WTC11 (cell line): Measurements from ENCODE around the gene TNP2. TPM values are rescaled to one million over a fixed set of nuclear protein-coding genes. Genes with fewer than 3 reads are reported as not detected.

ENCODE experiments used
- ATAC-seq: fragments of 200-7000 bp; cut with Tn5 transposase; 2 replicates; pipeline ENCODE4 v1.10.0; 2021; ENCODE audit warnings: mild to moderate bottlenecking, moderate library complexity
- CTCF ChIA-PET: fragments of 300-600 bp; sonication (Branson Sonifier 250); formaldehyde crosslinking; loops from one replicate; lab custom pipeline; 2021; ENCODE audit warnings: antibody characterized with exemption; lab: Charles Lee
- POLR2A ChIA-PET: fragments of 350-600 bp; sonication (Branson Sonifier 250); formaldehyde crosslinking; loops from one replicate; lab custom pipeline; 2021; ENCODE audit warnings: antibody characterized with exemption; lab: Charles Lee
- DNase-seq: peaks from one replicate; pipeline ENCODE4 v3.0.0; 2021; ENCODE audit warnings: low spot score
- H3K27ac Mint-ChIP-seq: 2 replicates; pipeline ENCODE4 v1.8.0; 2021; ENCODE audit warnings: mixed read lengths
- H3K27me3 Mint-ChIP-seq: 2 replicates; pipeline ENCODE4 v1.8.0; 2021; ENCODE audit warnings: low read depth, mild to moderate bottlenecking, moderate library complexity, mixed read lengths
- H3K36me3 Mint-ChIP-seq: 2 replicates; pipeline ENCODE4 v1.8.0; 2021; ENCODE audit warnings: mixed read lengths
- H3K4me1 Mint-ChIP-seq: 2 replicates; pipeline ENCODE4 v1.8.0; 2022; ENCODE audit warnings: mixed read lengths
- H3K4me3 Mint-ChIP-seq: 2 replicates; pipeline ENCODE4 v1.8.0; 2021; ENCODE audit warnings: mild to moderate bottlenecking, moderate library complexity, mixed read lengths
- H3K9me3 Mint-ChIP-seq: 2 replicates; pipeline ENCODE4 v1.8.0; 2021; ENCODE audit warnings: mixed read lengths
- FOXK1 ChIP-seq: sonication (generic); formaldehyde crosslinking; IDR thresholded peaks from 2 replicates; pipeline ENCODE4 v1.8.0; 2022; ENCODE audit warnings: mild to moderate bottlenecking, moderate library complexity, missing genetic modification reagents
- FOXP1 ChIP-seq: sonication (generic); formaldehyde crosslinking; IDR thresholded peaks from 2 replicates; pipeline ENCODE4 v1.8.0; 2022; ENCODE audit warnings: missing genetic modification reagents, mild to moderate bottlenecking, moderate library complexity, borderline replicate concordance
- GRHL2 ChIP-seq: fragments of 250-450 bp; sonication (Bioruptor Pico); IDR thresholded peaks from 2 replicates; pipeline ENCODE4 v1.8.0; 2022; ENCODE audit warnings: mild to moderate bottlenecking, moderate library complexity; ENCODE audit not compliant: insufficient replicate concordance, severe bottlenecking
- NFYB ChIP-seq: sonication (generic); formaldehyde crosslinking; conservative IDR thresholded peaks from 2 replicates; pipeline ENCODE4 v1.8.0; 2022; ENCODE audit warnings: low read depth, missing genetic modification reagents
- OVOL2 ChIP-seq: fragments of 250-450 bp; sonication (Bioruptor Pico); IDR thresholded peaks from 2 replicates; pipeline ENCODE4 v1.9.0; 2021; ENCODE audit warnings: mild to moderate bottlenecking, borderline replicate concordance
- RELA ChIP-seq: sonication (generic); formaldehyde crosslinking; IDR thresholded peaks from 2 replicates; pipeline ENCODE4 v1.8.1; 2022; ENCODE audit warnings: missing genetic modification reagents, mild to moderate bottlenecking, borderline replicate concordance
- RORB ChIP-seq: fragments of 250-450 bp; sonication (Bioruptor Pico); IDR thresholded peaks from 2 replicates; pipeline ENCODE4 v1.9.0; 2021; ENCODE audit warnings: mild to moderate bottlenecking
- SMAD3 ChIP-seq: sonication (generic); formaldehyde crosslinking; IDR thresholded peaks from 2 replicates; pipeline ENCODE4 v1.8.0; 2022; ENCODE audit warnings: missing genetic modification reagents, mild to moderate bottlenecking, borderline replicate concordance
- TEAD1 ChIP-seq: sonication (generic); formaldehyde crosslinking; IDR thresholded peaks from 2 replicates; pipeline ENCODE4 v1.8.0; 2022; ENCODE audit warnings: mild to moderate bottlenecking, missing genetic modification reagents
- TP53 ChIP-seq: sonication (generic); formaldehyde crosslinking; IDR thresholded peaks from 2 replicates; pipeline ENCODE4 v1.8.1; 2023; ENCODE audit warnings: mild to moderate bottlenecking, missing genetic modification reagents
- ZBTB21 ChIP-seq: sonication (generic); formaldehyde crosslinking; IDR thresholded peaks from 2 replicates; pipeline ENCODE4 v1.8.1; 2023; ENCODE audit warnings: mild to moderate bottlenecking, missing genetic modification reagents, borderline replicate concordance
- ZNF121 ChIP-seq: sonication (generic); formaldehyde crosslinking; IDR thresholded peaks from 2 replicates; pipeline ENCODE4 v1.8.0; 2023; ENCODE audit warnings: missing genetic modification reagents
- ZNF263 ChIP-seq: sonication (generic); formaldehyde crosslinking; IDR thresholded peaks from 2 replicates; pipeline ENCODE4 v1.8.1; 2022; ENCODE audit warnings: low read depth, mild to moderate bottlenecking, moderate library complexity, missing genetic modification reagents
- ZNF396 ChIP-seq: fragments of 250-450 bp; sonication (Bioruptor Pico); IDR thresholded peaks from 2 replicates; pipeline ENCODE4 v1.8.0; 2021; ENCODE audit warnings: mild to moderate bottlenecking, moderate library complexity, borderline replicate concordance
- total RNA-seq: library from RNA; stranded (reverse); gene quantifications from 3 replicates; pipeline ENCODE4 v1.2.3, GENCODE V29; 2021
- TF ChIP-seq, protein P1 (sequence below): sonication (generic); formaldehyde crosslinking; IDR thresholded peaks from 2 replicates; pipeline ENCODE4 v1.8.1; 2023; ENCODE audit warnings: mild to moderate bottlenecking, missing genetic modification reagents
- TF ChIP-seq, protein P2 (sequence below): sonication (generic); formaldehyde crosslinking; IDR thresholded peaks from 2 replicates; pipeline ENCODE4 v1.8.0; 2022; ENCODE audit warnings: mild to moderate bottlenecking, missing genetic modification reagents
- TF ChIP-seq, protein P3 (sequence below): fragments of 250-450 bp; sonication (Bioruptor Pico); IDR thresholded peaks from 2 replicates; pipeline ENCODE4 v1.8.0; 2021; ENCODE audit warnings: mild to moderate bottlenecking
- TF ChIP-seq, protein P4 (sequence below): sonication (generic); formaldehyde crosslinking; IDR thresholded peaks from 2 replicates; pipeline ENCODE4 v1.8.1; 2023; ENCODE audit warnings: mild to moderate bottlenecking, missing genetic modification reagents, moderate library complexity
- TF ChIP-seq, protein P5 (sequence below): fragments of 250-450 bp; sonication (Bioruptor Pico); IDR thresholded peaks from 2 replicates; pipeline ENCODE4 v2.1.2; 2022; ENCODE audit warnings: mild to moderate bottlenecking, moderate library complexity

The TNP2 gene
- total RNA-seq, 1 experiment from 2014 or later, result not detected

DNA sequence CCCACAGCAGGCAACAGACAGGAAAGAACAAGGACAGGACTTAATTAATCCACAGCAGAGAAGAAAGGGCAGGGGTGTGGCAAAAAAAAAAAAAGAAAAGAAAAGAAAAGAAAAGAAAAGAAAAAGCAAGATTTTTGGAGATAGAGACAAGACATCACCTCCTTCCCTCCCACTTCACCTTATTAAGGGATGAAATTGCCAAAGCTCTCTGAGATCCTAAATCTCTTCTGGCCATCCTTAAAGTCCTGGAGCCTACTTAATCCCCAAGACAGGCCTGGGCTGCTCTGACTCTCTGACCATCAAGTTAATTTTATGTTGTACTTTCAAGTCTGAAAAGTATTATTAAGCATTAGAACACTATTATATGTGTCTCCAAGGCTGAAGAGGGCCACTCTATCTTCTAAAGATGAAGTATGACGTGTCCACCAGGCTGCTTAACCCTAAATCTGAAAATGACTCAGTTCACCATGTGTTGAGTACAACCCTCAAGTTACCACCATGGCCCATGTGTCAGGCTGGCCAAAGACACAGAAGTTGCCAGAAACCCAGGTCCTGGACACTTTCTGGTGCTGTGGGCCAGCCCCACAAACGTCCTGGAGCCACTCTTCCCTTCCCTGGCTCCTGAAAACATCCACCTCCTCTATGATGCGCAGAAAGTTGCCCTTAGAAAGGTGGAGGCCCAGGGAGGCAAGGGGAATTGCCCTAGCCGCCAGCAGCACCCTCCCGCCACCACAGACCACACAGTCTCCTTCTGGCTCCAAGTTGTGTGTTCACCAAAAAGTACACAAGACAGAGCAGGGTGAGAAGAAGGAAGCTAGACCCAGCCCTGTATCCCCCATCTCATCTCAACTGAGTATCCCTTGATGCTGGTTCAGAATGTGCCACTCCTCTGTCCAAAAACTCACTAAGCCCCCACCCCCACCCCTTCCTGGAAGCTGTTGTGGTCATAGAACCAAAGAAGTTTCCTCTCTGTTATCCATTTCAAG is 15.8 kb downstream of the TNP2 start:
- DNase-seq (no peak), ATAC-seq (no peak)
- no peak for TF ChIP-seq FOXK1 (CRISPR knock-in tag)
- TF ChIP-seq ZNF396 (CRISPR knock-in tag), result no peak
- TF ChIP-seq ZNF263 (CRISPR knock-in tag), result no peak
- Mint-ChIP-seq H3K4me3 (peak overlapping the region; percentile 77), H3K36me3 (peaks cover 19% of the 10 kb centered on the region), H3K9me3 (no peaks in the 10 kb centered on the region), H3K4me1 (peaks cover 41% of the 10 kb centered on the region), H3K27ac (peak overlapping the region; percentile 84), H3K27me3 (no peaks in the 10 kb centered on the region)
- ChIA-PET POLR2A (interaction anchor here (0.8 to 1.0 kb wide), 2 partner anchors 16 to 304 kb away, joined by 3 to 4 read pairs; partner anchors contain the start of gene TNP2), CTCF (interaction anchor here (1.9 kb wide), 1 partner anchor 103 kb away, joined by 9 read pairs; no protein-coding TSS in a partner anchor)

DNA sequence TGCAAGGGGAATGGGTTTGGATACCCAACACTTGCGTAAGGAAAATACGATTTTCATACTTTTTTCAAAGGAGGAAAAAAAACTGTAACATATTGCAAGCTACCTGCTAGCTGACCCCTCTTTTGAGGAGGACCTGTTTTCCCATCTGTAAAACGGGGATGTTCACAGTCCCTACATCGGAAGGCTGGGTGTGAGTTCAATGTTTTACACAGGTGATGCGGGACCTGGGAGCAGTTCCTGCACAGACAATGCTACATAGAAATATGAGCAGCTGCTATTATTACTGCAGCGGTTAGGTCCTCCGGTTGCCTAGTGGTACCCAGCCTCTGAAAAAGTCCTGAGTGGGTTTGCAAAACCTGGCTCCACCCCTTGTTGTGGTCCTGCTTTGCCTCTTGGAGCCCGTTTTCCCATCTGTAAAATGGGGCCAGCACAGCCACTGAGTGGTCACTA is 16.6 kb downstream of the TNP2 start:
- no peak for TF ChIP-seq RORB (CRISPR knock-in tag)
- TF ChIP-seq, protein P1, sequence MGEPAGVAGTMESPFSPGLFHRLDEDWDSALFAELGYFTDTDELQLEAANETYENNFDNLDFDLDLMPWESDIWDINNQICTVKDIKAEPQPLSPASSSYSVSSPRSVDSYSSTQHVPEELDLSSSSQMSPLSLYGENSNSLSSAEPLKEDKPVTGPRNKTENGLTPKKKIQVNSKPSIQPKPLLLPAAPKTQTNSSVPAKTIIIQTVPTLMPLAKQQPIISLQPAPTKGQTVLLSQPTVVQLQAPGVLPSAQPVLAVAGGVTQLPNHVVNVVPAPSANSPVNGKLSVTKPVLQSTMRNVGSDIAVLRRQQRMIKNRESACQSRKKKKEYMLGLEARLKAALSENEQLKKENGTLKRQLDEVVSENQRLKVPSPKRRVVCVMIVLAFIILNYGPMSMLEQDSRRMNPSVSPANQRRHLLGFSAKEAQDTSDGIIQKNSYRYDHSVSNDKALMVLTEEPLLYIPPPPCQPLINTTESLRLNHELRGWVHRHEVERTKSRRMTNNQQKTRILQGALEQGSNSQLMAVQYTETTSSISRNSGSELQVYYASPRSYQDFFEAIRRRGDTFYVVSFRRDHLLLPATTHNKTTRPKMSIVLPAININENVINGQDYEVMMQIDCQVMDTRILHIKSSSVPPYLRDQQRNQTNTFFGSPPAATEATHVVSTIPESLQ (CRISPR knock-in tag), result no peak
- Mint-ChIP-seq H3K4me3 (peak overlapping the region; percentile 77), H3K36me3 (peaks cover 19% of the 10 kb centered on the region), H3K27me3 (no peaks in the 10 kb centered on the region), H3K27ac (peak overlapping the region; percentile 77), H3K9me3 (no peaks in the 10 kb centered on the region), H3K4me1 (peaks cover 39% of the 10 kb centered on the region)
- ChIA-PET CTCF (interaction anchor here (1.0 to 1.9 kb wide), 2 partner anchors 104 to 106 kb away, joined by 3 to 9 read pairs; no protein-coding TSS in a partner anchor), POLR2A (no interaction called here)
- ATAC-seq (no peak), DNase-seq (no peak)

DNA sequence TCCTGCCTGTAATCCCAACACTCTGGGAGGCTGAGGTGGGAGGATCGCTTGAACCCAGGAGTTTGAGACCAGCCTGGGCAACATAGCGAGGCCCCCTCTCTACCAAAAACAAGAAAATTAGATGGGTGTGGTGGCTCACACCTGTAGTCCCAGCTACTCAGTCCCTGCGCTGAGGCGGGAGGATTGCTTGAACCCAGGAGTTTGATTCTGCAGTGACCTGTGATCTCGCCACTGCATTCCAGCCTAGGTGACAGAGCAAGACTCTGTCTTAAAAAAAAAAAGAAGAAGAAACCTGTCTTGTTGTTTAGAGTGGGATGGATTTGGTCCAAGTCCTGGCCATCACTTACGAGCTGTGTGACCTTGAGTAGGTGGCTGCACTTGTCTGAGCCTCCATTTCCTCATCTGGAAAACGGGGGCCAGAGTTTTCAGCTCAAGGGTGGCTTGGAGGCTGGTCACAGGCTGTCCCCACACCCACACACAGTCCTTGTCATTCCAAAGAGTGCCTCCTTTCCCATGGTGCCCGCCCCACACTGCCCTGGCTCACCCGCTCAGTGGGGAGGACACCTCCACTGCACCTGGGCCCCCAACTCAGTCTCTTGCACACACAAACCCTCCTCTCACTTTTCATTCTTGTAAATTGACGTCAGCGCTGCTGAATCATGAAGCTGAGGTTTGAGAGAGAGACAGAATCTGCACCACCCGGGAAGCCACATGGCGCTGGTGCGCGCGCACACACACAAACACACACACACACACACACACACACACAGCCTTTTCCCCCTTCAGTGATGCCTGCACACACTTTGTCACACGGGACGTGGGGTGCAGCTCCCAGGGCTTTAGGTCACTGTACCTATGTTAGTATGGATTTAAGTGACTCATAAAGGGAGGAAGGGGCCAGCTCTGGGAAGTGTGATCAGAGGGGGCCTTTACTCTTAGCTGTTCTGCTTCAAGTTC is 17.3 kb downstream of the TNP2 start:
- Mint-ChIP-seq H3K36me3 (peaks cover 19% of the 10 kb centered on the region), H3K4me1 (peaks cover 32% of the 10 kb centered on the region), H3K9me3 (no peaks in the 10 kb centered on the region), H3K27me3 (no peaks in the 10 kb centered on the region), H3K4me3 (peak overlapping the region; percentile 77), H3K27ac (peak overlapping the region; percentile 81)
- POLR2A ChIA-PET, result interaction anchor here (0.7 to 0.8 kb wide), 2 partner anchors 107 to 907 kb away, joined by 3 read pairs; no protein-coding TSS in a partner anchor
- no peak for ATAC-seq
- CTCF ChIA-PET, result interaction anchor here (1.0 to 1.9 kb wide), 2 partner anchors 104 to 107 kb away, joined by 3 to 9 read pairs; no protein-coding TSS in a partner anchor
- no peak for DNase-seq
- TF ChIP-seq ZBTB21, result no peak
- TF ChIP-seq, protein P2, sequence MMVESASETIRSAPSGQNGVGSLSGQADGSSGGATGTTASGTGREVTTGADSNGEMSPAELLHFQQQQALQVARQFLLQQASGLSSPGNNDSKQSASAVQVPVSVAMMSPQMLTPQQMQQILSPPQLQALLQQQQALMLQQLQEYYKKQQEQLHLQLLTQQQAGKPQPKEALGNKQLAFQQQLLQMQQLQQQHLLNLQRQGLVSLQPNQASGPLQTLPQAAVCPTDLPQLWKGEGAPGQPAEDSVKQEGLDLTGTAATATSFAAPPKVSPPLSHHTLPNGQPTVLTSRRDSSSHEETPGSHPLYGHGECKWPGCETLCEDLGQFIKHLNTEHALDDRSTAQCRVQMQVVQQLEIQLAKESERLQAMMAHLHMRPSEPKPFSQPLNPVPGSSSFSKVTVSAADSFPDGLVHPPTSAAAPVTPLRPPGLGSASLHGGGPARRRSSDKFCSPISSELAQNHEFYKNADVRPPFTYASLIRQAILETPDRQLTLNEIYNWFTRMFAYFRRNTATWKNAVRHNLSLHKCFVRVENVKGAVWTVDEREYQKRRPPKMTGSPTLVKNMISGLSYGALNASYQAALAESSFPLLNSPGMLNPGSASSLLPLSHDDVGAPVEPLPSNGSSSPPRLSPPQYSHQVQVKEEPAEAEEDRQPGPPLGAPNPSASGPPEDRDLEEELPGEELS, result no peak
- TF ChIP-seq RELA (CRISPR knock-in tag), result no peak
- TF ChIP-seq ZNF121, result peak; percentile 47; the same call in 1 of the 2 replicates
- no peak for TF ChIP-seq GRHL2 (CRISPR knock-in tag)
- TF ChIP-seq, protein P3, sequence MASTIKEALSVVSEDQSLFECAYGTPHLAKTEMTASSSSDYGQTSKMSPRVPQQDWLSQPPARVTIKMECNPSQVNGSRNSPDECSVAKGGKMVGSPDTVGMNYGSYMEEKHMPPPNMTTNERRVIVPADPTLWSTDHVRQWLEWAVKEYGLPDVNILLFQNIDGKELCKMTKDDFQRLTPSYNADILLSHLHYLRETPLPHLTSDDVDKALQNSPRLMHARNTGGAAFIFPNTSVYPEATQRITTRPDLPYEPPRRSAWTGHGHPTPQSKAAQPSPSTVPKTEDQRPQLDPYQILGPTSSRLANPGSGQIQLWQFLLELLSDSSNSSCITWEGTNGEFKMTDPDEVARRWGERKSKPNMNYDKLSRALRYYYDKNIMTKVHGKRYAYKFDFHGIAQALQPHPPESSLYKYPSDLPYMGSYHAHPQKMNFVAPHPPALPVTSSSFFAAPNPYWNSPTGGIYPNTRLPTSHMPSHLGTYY, result no peak
- no peak for TF ChIP-seq SMAD3 (CRISPR knock-in tag)
- TF ChIP-seq, protein P4, sequence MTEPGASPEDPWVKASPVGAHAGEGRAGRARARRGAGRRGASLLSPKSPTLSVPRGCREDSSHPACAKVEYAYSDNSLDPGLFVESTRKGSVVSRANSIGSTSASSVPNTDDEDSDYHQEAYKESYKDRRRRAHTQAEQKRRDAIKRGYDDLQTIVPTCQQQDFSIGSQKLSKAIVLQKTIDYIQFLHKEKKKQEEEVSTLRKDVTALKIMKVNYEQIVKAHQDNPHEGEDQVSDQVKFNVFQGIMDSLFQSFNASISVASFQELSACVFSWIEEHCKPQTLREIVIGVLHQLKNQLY (CRISPR knock-in tag), result no peak
- no peak for TF ChIP-seq FOXP1 (CRISPR knock-in tag)
- TF ChIP-seq TP53 (CRISPR knock-in tag), result no peak
- TF ChIP-seq, protein P5, sequence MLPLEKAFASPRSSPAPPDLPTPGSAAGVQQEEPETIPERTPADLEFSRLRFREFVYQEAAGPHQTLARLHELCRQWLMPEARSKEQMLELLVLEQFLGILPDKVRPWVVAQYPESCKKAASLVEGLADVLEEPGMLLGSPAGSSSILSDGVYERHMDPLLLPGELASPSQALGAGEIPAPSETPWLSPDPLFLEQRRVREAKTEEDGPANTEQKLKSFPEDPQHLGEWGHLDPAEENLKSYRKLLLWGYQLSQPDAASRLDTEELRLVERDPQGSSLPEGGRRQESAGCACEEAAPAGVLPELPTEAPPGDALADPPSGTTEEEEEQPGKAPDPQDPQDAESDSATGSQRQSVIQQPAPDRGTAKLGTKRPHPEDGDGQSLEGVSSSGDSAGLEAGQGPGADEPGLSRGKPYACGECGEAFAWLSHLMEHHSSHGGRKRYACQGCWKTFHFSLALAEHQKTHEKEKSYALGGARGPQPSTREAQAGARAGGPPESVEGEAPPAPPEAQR (CRISPR knock-in tag), result no peak
- TF ChIP-seq NFYB (CRISPR knock-in tag), result no peak
- no peak for TF ChIP-seq TEAD1 (CRISPR knock-in tag)
- no peak for TF ChIP-seq OVOL2 (CRISPR knock-in tag)
